Activated naive CD4-positive, alpha-beta T cell treated with anti-CD3 and anti-CD28 coated beads, Interleukin-2, amount 10 ng/mL, durations not matched to agents 7 days and 5 days (primary cell): ENCODE results near the gene ATXN2L.
A peak's percentile ranks its signal among the peaks of the same experiment; 100 is the strongest.
"Not testable (repeated sequence)": the region's sequence is repeated elsewhere in the genome, so short reads cannot be mapped to it uniquely, and the experiment has no call there.

Experiments used
- CTCF ChIA-PET: fragments of 350-600 bp; sonication (Branson Sonifier 250); formaldehyde crosslinking; loops from one replicate; lab custom pipeline; 2021; ENCODE audit warnings: antibody characterized with exemption; lab: Charles Lee
- DNase-seq: peaks from one replicate; pipeline ENCODE4 v3.0.0-alpha.2; 2020
- H3K27ac Mint-ChIP-seq: one replicate; pipeline ENCODE4 v1.8.0; 2021; ENCODE audit warnings: mild to moderate bottlenecking, moderate library complexity, mixed read lengths
- H3K27me3 Mint-ChIP-seq: one replicate; pipeline ENCODE4 v1.8.0; 2021; ENCODE audit warnings: mild to moderate bottlenecking, mixed read lengths
- H3K36me3 Mint-ChIP-seq: one replicate; pipeline ENCODE4 v1.8.0; 2021; ENCODE audit warnings: mixed read lengths
- H3K4me1 Mint-ChIP-seq: one replicate; pipeline ENCODE4 v1.8.0; 2021; ENCODE audit warnings: mixed read lengths
- H3K4me3 Mint-ChIP-seq: one replicate; pipeline ENCODE4 v1.8.0; 2021; ENCODE audit warnings: mild to moderate bottlenecking, moderate library complexity, mixed read lengths
- H3K9me3 Mint-ChIP-seq: one replicate; pipeline ENCODE4 v1.8.0; 2021; ENCODE audit warnings: mixed read lengths

Gene ATXN2L

DNA sequence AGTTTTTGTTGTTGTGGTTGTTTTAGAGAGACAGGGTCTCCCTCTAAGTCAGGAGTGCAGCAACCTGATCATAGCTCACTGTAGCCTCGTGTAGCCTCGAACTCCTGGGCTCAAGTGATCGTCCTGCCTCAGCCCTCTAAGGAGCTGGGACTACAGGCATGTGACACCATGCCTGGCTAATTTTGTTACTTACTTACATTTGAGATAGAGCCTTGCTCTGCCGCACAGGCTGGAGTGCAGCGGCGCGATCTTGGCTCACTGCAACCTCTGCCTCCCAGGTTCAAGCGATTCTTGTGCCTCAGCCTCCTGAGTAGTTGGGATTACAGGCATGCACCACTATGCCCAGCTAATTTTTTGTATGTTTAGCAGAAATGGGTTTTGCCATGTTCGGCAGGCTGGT lies 44.8 kb downstream of the ATXN2L start:
- not testable (repeated sequence) for H3K4me3 Mint-ChIP-seq, H3K27me3 Mint-ChIP-seq

DNA sequence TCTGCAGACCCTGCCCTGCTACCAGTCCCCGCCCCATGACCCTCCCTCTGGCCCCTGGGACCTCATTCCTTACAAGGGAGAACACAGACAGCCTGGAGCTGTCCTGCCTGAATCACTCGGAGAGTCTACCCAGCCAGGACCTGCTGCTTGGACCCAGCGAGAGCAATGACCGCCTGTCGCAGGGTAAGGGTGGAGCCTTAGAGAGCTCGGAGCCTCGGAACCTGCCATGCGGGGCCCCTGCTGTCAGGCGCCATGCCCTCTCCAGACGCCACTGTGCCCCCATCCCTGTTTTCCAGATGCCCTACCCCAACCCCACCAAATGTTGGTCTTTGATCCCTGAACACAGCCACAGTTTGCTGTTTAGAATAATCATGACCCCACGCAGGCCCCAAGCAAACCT lies 46.4 kb downstream of the ATXN2L start:
- Mint-ChIP-seq H3K4me1 (peaks cover 18% of the 10 kb centered on the region), H3K36me3 (peaks cover 32% of the 10 kb centered on the region), H3K27ac (no peak overlapping the region), H3K27me3 (no peaks in the 10 kb centered on the region), H3K4me3 (no peak overlapping the region), H3K9me3 (no peaks in the 10 kb centered on the region)
- DNase-seq: no peak
- CTCF ChIA-PET: no interaction called here

More for the DNA sequence above, 44.8 kb downstream of the ATXN2L start:
- H3K27ac Mint-ChIP-seq, CTCF ChIA-PET, DNase-seq, H3K9me3 Mint-ChIP-seq: not testable (repeated sequence)
- Mint-ChIP-seq H3K4me1 (peaks cover 33% of the 10 kb centered on the region), H3K36me3 (peaks cover 24% of the 10 kb centered on the region)

DNA sequence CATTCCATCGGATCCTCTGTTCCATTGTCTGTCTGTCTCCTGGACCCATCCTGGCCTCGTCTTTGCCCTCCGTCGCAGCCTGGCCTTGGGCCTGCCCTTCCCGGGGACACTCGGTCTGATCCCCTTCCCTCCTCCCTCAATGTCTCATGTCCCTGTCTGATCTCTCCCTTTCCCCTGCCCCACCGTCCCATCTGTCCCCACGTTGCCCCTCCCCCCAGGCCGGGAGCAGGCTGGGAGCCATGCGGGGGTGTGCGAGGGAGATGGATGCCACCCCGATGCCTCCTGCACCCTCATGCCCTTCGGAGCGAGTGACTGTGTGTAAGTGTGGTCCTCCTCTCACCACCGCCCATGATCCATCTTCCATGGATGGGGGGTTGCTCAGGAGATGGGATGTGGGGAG lies 50.2 kb downstream of the ATXN2L start:
- Mint-ChIP-seq H3K36me3 (peaks cover 26% of the 10 kb centered on the region), H3K4me3 (no peak overlapping the region), H3K27ac (no peak overlapping the region), H3K27me3 (no peaks in the 10 kb centered on the region), H3K4me1 (peaks cover 7% of the 10 kb centered on the region), H3K9me3 (no peaks in the 10 kb centered on the region)
- no peak for DNase-seq
- CTCF ChIA-PET: interaction anchor here (0.7 to 6.5 kb wide), 4 partner anchors 10 to 73 kb away, joined by 3 to 66 read pairs (median 3); partner anchors contain the start of gene SH2B1

DNA sequence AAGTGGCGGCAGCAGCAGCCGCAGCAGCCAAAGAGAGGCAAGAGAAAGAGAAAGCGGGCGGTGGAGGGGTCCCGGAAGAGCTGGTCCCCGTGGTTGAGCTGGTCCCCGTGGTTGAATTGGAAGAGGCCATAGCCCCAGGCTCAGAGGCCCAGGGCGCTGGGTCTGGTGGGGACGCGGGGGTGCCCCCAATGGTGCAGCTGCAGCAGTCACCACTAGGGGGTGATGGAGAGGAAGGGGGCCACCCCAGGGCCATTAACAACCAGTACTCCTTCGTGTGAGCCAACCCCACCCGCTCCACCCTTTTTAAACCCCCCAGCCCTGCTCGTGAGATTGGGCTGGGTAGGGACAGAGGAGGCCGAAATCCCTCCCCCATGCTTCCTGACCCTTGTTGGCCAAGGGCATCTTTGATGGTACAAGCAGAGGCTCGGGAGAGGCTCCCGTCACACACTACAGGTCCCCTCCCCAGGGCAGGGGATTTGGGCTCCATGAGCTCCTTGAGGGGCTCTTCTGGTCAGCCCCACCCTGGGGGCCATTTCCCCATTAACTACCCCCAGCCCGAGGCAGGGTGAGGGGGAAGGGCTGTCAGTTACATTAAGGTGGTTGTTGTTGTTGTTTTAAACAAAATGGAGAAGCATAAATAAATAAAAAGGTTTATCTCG lies 50.9 kb downstream of the ATXN2L start:
- H3K27me3 Mint-ChIP-seq: no peaks in the 10 kb centered on the region
- no peaks in the 10 kb centered on the region for H3K9me3 Mint-ChIP-seq
- peak; percentile 70 for DNase-seq
- no peak overlapping the region for H3K4me3 Mint-ChIP-seq
- H3K36me3 Mint-ChIP-seq: peaks cover 25% of the 10 kb centered on the region
- H3K27ac Mint-ChIP-seq: no peak overlapping the region
- CTCF ChIA-PET: interaction anchor here (0.7 to 6.5 kb wide), 8 partner anchors 10 to 73 kb away, joined by 3 to 66 read pairs (median 4); partner anchors contain the start of genes CD19 and SH2B1
- H3K4me1 Mint-ChIP-seq: peaks cover 11% of the 10 kb centered on the region

DNA sequence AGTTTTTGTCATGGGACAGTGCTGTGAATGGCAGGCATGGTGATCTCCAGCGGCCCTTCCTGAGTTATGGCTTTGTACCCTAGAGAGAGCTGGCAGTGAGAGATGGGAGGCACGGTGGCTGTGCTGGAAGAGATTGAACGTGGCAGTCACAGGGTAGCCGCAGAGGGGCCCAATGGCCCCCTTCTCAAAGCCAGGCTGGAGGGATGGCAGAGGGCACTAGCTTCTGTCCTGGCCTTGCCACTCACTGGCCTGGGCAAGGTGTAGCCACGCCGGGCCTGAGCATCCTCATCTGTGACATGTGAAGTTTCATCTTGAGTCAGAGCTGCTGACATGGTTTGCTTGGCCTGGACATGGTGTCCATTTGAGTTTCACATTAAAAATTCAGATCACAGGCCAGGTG lies 51.6 kb downstream of the ATXN2L start:
- Mint-ChIP-seq H3K4me1 (peaks cover 19% of the 10 kb centered on the region), H3K36me3 (peaks cover 21% of the 10 kb centered on the region), H3K9me3 (no peaks in the 10 kb centered on the region), H3K27ac (no peak overlapping the region), H3K27me3 (no peaks in the 10 kb centered on the region), H3K4me3 (no peak overlapping the region)
- CTCF ChIA-PET: interaction anchor here (1.0 to 6.5 kb wide), 5 partner anchors 15 to 72 kb away, joined by 4 to 66 read pairs (median 4); partner anchors contain the start of gene CD19
- DNase-seq: no peak

DNA sequence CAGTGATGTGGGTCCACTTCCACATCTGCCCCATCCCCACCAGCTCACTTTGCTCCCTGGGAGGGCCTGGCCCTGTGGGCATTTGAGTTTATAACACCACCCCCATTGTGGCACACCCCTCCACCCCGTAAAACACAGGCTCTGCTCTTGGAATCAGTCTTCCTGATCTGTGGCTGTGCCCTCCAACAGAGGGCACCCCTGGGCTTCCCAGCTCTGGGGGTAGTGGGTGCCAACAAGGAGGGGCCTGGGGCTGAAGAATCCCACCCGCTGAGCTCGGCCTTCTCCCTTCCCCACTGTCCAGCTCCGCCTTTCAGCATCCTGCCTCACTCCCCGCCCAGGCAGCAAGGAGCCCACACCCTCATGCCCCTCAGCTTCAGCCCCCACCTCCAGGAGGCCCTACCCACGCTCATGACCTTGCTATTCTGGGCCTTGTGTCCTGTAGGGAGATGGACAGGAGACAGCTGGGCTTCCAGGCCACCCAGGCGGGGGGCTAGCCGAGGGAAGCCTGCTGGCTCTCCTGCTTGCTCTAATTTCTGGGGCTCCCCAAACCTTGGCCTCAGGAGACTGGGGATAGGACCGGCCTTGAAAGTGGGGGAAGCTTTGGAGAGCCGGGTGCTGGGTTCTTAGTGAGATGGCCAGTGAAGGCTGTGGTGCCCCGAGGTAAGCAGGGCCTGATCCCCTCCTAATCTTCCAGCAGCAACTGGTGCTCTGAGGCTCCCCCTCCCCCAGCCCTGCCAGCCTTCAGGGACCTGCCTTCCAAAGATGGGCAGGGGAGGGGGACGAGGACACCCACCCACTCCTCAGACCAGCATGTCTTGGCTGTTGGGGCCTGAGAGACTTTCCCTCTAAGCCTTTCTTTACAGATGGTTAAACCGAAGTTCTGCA lies 52.6 kb downstream of the ATXN2L start:
- CTCF ChIA-PET: interaction anchor here (1.7 to 6.5 kb wide), 2 partner anchors 16 to 71 kb away, joined by 4 to 66 read pairs; no protein-coding TSS in a partner anchor
- Mint-ChIP-seq H3K27ac (no peak overlapping the region), H3K36me3 (peaks cover 13% of the 10 kb centered on the region), H3K9me3 (no peaks in the 10 kb centered on the region), H3K4me1 (peaks cover 24% of the 10 kb centered on the region), H3K27me3 (no peaks in the 10 kb centered on the region), H3K4me3 (no peak overlapping the region)
- no peak for DNase-seq

DNA sequence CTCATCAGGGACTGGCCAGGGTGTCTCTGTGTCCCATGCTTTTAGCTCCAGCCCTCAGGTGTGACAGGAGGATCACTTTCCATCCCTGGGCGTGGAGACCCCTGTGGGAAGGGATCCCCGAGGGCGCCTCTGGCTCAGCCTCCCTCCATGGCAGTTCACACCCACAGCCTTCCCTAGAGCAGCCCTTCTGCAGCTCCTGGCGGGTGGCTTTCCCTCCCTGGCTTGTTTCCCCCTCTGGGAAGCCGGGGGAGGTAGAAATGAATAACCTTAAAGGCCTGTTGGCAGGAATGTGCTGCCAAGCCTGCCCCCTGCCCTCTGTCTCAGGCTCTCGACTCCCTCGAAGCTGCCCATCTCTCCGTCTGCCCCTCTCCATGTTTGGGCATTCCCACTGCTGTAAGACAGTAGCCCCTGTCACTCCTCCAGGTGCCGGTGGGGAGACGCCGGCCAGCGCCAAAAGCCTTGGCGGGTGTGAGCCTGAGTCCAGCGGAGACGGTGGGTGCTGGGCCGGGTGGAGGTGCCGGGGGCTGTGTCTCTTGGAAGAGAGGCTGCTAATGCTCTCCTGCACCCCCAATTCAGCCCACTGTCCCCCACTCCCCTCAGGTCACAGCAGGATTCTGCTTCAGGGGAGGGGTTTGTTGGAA lies 53.3 kb downstream of the ATXN2L start:
- H3K36me3 Mint-ChIP-seq: peaks cover 11% of the 10 kb centered on the region
- no peak for DNase-seq
- no peak overlapping the region for H3K27ac Mint-ChIP-seq
- no peak overlapping the region for H3K4me3 Mint-ChIP-seq
- H3K27me3 Mint-ChIP-seq: peaks cover 5% of the 10 kb centered on the region
- H3K4me1 Mint-ChIP-seq: peaks cover 32% of the 10 kb centered on the region
- CTCF ChIA-PET: interaction anchor here (6.5 kb wide), 1 partner anchor 70 kb away, joined by 66 read pairs; no protein-coding TSS in a partner anchor
- H3K9me3 Mint-ChIP-seq: no peaks in the 10 kb centered on the region

DNA sequence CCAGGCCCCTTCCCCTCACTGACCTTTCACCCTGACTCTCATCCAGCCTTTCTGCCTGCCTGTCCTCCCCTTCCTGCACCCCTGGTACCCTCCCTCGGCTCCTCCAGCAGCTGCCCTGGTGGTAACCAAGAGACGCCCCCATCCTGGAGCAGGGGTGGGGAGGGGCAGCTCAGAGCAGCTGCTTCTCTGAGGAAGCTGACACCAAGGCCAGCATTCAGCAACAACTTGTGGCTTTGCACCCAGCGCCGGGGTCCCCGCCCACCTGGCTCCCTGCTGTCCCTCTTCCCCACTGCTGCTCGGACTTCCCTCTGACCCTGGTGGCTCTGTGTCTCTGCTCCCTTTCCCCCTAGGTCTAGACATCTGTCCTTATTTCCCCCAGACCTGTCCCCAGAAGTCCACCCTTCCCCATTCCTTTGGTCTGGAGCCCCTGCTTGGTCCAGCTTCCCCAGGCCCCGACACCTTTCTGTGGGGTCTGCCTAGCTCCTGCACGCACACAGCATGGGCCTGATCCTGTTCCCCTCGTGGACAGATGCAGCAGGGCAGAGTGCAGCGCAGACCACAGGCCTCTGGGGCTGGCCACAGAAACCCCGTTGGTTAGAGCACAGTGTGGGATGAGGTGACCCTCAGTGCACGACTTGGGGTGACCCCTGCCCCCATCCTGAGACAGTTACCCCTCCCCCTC lies 54.3 kb downstream of the ATXN2L start:
- no peak for DNase-seq
- Mint-ChIP-seq H3K27me3 (peaks cover 6% of the 10 kb centered on the region), H3K4me1 (peaks cover 34% of the 10 kb centered on the region), H3K9me3 (no peaks in the 10 kb centered on the region), H3K36me3 (peaks cover 10% of the 10 kb centered on the region), H3K4me3 (no peak overlapping the region), H3K27ac (no peak overlapping the region)
- CTCF ChIA-PET: interaction anchor here (6.5 kb wide), 1 partner anchor 69 kb away, joined by 66 read pairs; no protein-coding TSS in a partner anchor

DNA sequence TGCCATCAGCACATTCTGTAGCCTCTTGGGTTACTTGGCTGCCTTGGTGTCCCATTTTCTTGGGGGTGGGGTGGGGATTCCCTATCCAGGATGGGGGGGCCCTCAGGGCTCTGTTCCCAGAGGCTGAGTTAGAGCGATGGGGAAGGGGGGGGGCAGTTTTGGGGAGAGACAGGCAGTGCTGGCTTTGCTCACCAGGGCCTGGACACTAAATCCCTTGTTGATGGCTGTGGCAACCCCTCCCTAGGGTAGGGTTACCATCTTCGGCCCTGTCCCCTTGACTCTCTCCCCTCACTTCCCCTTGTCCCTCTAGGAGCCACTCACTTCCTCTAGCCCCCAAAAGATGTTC lies 54.8 kb downstream of the ATXN2L start:
- Mint-ChIP-seq H3K4me3 (no peak overlapping the region), H3K27ac (no peak overlapping the region), H3K9me3 (no peaks in the 10 kb centered on the region), H3K27me3 (peaks cover 10% of the 10 kb centered on the region), H3K4me1 (peaks cover 34% of the 10 kb centered on the region), H3K36me3 (peaks cover 9% of the 10 kb centered on the region)
- CTCF ChIA-PET: no interaction called here
- no peak for DNase-seq

DNA sequence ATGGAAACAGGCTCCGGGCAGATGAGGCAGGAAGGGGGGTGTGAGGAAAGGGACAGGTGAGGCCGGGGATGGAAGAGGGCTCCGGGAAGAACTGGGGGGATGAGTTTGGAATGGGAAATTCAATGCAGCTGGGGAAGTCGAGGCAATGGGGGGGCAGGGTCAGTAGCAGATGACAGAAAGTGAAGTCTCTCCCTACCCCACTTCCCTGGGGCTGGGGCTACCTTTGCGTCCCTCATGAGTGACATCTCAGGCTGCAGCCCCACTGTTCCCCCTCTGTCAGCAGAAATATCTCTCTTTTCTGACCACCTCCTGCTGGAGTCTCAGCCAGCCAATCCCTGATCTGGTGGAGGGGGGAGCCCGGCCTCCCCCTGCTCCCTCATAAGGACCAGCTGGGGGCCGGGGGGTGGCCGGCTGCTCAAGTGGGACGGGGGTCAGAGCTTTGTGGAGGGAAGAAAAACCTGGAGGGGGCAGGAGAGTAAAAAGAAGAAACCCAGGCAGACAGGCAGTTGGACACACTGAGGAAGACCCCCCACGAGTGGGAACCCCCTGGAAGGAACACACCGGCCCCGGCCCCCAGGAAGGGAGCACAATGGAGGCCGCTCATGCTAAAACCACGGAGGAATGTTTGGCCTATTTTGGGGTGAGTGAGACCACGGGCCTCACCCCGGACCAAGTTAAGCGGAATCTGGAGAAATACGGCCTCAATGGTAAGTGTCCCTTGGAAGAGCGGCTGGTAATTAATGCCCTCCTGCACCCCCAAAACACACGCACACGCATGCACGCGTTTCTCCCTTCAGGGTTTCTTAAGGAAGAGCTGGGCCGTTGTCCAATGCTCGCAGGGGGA lies 55.5 kb downstream of the ATXN2L start, which contains the start of gene ATP2A1:
Gene ATP2A1, plus strand, starts transcription at position 406 of the 844 bp plus-strand sequence. Its CDS starts 184 bp downstream, at position 590.
- CTCF ChIA-PET: interaction anchor here (1.9 kb wide), 1 partner anchor 65 kb away, joined by 6 read pairs; no protein-coding TSS in a partner anchor
- Mint-ChIP-seq H3K27ac (no peak within 1 kb of the TSS), H3K27me3 (peaks cover 10% of the 10 kb centered on the region), H3K4me3 (peak within 1 kb of the TSS; percentile 88), H3K9me3 (no peaks in the 10 kb centered on the region), H3K36me3 (peaks cover 9% of the 10 kb centered on the region), H3K4me1 (peaks cover 34% of the 10 kb centered on the region)
- no peak for DNase-seq

DNA sequence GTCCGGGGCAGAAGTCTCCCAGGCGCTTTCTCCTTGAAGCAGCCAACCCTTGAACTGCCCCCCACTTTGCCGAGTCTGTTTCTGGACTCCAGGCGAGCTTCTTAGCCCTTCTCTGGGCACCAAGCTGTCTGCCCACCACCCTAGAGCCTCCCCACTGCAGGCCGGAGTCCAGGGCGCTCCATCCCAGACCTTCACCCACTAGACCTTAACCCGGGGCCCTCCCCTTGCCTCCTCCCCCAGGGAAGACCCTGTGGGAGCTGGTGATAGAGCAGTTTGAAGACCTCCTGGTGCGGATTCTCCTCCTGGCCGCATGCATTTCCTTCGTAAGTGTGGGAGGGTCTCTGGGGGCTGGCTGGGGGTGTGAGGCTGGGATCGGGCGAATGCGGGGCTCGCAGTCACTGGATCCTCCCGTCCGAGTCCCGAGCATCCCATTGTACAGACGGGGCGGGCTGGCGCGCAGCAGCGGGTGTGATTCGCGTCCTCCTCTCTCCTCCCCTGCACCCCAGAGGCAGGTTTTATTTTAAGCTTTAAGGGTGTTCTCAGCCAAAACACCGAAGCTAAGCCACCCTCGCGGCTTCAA lies 56.6 kb downstream of the ATXN2L start:
- no peaks in the 10 kb centered on the region for H3K36me3 Mint-ChIP-seq
- H3K27ac Mint-ChIP-seq: peak overlapping the region; percentile 45
- DNase-seq: no peak
- peaks cover 34% of the 10 kb centered on the region for H3K4me1 Mint-ChIP-seq
- no peaks in the 10 kb centered on the region for H3K9me3 Mint-ChIP-seq
- H3K27me3 Mint-ChIP-seq: peaks cover 10% of the 10 kb centered on the region
- H3K4me3 Mint-ChIP-seq: peak overlapping the region; percentile 88
- CTCF ChIA-PET: interaction anchor here (0.9 to 1.9 kb wide), 3 partner anchors 33 to 66 kb away, joined by 3 to 7 read pairs (median 6); no protein-coding TSS in a partner anchor

DNA sequence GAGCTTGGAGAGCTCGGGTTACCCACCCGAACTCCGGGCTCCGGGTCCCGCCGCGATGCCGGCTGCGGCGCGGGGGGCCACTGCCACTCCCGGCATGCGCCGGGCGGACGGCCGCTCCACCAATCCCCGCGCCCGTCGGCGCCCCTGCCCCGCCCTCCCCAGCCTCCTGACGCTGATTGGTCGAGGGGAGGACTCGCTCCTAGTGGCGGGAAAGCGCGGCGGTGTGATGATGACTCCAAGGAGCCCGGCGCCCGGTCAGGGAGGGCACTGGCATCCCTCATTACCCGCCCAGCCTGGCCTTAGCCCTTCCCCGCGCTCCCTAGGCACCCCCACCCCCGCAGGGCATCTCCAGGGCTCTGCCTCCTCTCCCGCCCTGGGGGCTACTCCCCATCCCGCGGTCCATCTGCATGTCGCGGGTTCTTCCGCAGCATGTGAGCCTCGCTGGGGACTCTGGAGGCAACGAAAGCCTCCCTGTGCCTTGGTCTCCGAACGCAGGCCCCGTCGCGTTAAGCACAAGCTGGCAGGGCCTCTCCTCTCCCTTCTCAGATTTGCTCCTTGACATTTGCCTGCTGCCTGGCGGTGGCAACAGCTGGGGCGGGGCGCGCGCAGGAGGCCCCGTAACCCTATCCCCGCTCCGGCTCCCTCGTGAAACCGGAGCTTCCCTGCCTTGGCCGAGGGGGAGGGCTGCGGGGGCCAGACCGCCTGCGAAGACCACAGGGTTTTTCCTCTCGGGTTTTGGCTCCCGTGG lies 57.2 kb downstream of the ATXN2L start:
- peak overlapping the region; percentile 24 for H3K27ac Mint-ChIP-seq
- CTCF ChIA-PET: interaction anchor here (0.9 to 1.9 kb wide), 3 partner anchors 33 to 65 kb away, joined by 3 to 7 read pairs (median 6); no protein-coding TSS in a partner anchor
- H3K9me3 Mint-ChIP-seq: no peaks in the 10 kb centered on the region

More for the DNA sequence above, 57.2 kb downstream of the ATXN2L start:
- DNase-seq: peak; percentile 95
- peak overlapping the region; percentile 88 for H3K4me3 Mint-ChIP-seq
- H3K36me3 Mint-ChIP-seq: no peaks in the 10 kb centered on the region
- H3K27me3 Mint-ChIP-seq: peaks cover 10% of the 10 kb centered on the region
- peaks cover 34% of the 10 kb centered on the region for H3K4me1 Mint-ChIP-seq
